Globus pallidus (tissue), 1 donor: ENCODE measurements around the gene BCOR.

ENCODE experiments used
- DNase-seq: peaks from one replicate; pipeline ENCODE4 v3.0.0-alpha.2; 2015; ENCODE audit warnings: low spot score

The BCOR gene

GRCh38 chrX:40019541-40019940, 78.2 kb downstream of the BCOR start:
- no peak for DNase-seq

- DNase-seq: no peak
Measured at GRCh38 chrX:40018041-40018440, 79.7 kb downstream of the BCOR start.

GRCh38 chrX:40016749-40017148, 81.0 kb downstream of the BCOR start:
- no peak for DNase-seq

- DNase-seq: no peak
Measured at GRCh38 chrX:40015693-40016092, 82.1 kb downstream of the BCOR start.

GRCh38 chrX:40013266-40014195, 84.2 kb downstream of the BCOR start:
- DNase-seq: peak; percentile 46

GRCh38 chrX:40012868-40013265, 84.9 kb downstream of the BCOR start:
- DNase-seq: no peak

- no peak for DNase-seq
Measured at GRCh38 chrX:40012039-40012867, 85.5 kb downstream of the BCOR start.

- no peak for DNase-seq
Measured at GRCh38 chrX:40011322-40012038, 86.3 kb downstream of the BCOR start.

- no peak for DNase-seq
Measured at GRCh38 chrX:40010550-40011321, 87.0 kb downstream of the BCOR start.

- no peak for DNase-seq
Measured at GRCh38 chrX:40009890-40010289, 87.9 kb downstream of the BCOR start.

GRCh38 chrX:40009462-40009851, 88.3 kb downstream of the BCOR start:
- no peak for DNase-seq

- DNase-seq: no peak
Measured at GRCh38 chrX:40008791-40009461, 88.8 kb downstream of the BCOR start.

GRCh38 chrX:40007756-40008705, 89.7 kb downstream of the BCOR start:
- no peak for DNase-seq

GRCh38 chrX:40007131-40007755, 90.5 kb downstream of the BCOR start:
- no peak for DNase-seq

- no peak for DNase-seq
Measured at GRCh38 chrX:40006106-40007017, 91.4 kb downstream of the BCOR start.

GRCh38 chrX:40005292-40006011, 92.3 kb downstream of the BCOR start:
- no peak for DNase-seq

- no peak for DNase-seq
Measured at GRCh38 chrX:40004921-40005291, 92.9 kb downstream of the BCOR start.

- DNase-seq: no peak
Measured at GRCh38 chrX:40004246-40004535, 93.6 kb downstream of the BCOR start.
